GM18508 (cell line): Measurements from ENCODE around the gene DUSP6.

Experiments used
- ATAC-seq: cut with Tn5 transposase; IDR thresholded peaks from one replicate; pipeline ENCODE4 v1.9.1; 2021; ENCODE audit warnings: moderate number of reproducible peaks; ENCODE audit not compliant: insufficient read depth, unreplicated experiment

Gene DUSP6

GRCh38 chr12:89352492-89353187, at the start of gene DUSP6:
DUSP6 (minus strand) TSS chr12:89352501; CDS start chr12:89352039, 462 bp downstream.
- no peak for ATAC-seq

GRCh38 chr12:89401433-89402058, 49.2 kb upstream of the DUSP6 start:
- ATAC-seq: no peak

GRCh38 chr12:89400415-89400814, 48.1 kb upstream of the DUSP6 start:
- no peak for ATAC-seq

- no peak for ATAC-seq
Observed at GRCh38 chr12:89395712-89396111, 43.4 kb upstream of the DUSP6 start.

GRCh38 chr12:89393551-89394121, 41.3 kb upstream of the DUSP6 start:
- no peak for ATAC-seq

GRCh38 chr12:89392391-89392790, 40.1 kb upstream of the DUSP6 start:
- ATAC-seq: no peak

GRCh38 chr12:89391726-89392336, 39.5 kb upstream of the DUSP6 start:
- no peak for ATAC-seq

GRCh38 chr12:89390802-89391673, 38.7 kb upstream of the DUSP6 start:
- no peak for ATAC-seq

- no peak for ATAC-seq
Observed at GRCh38 chr12:89389755-89390661, 37.7 kb upstream of the DUSP6 start.

GRCh38 chr12:89386138-89386537, 33.8 kb upstream of the DUSP6 start:
- no peak for ATAC-seq

GRCh38 chr12:89384807-89385206, 32.5 kb upstream of the DUSP6 start:
- no peak for ATAC-seq

GRCh38 chr12:89384050-89384758, 31.9 kb upstream of the DUSP6 start:
- ATAC-seq: no peak

- ATAC-seq: no peak
Observed at GRCh38 chr12:89383235-89384049, 31.1 kb upstream of the DUSP6 start.

- no peak for ATAC-seq
Observed at GRCh38 chr12:89382328-89382727, 30.0 kb upstream of the DUSP6 start.

- ATAC-seq: no peak
Observed at GRCh38 chr12:89379839-89380467, 27.7 kb upstream of the DUSP6 start.

- no peak for ATAC-seq
Observed at GRCh38 chr12:89379148-89379838, 27.0 kb upstream of the DUSP6 start.

GRCh38 chr12:89376844-89377243, 24.5 kb upstream of the DUSP6 start:
- ATAC-seq: no peak
